Endothelial cell of umbilical vein (primary cell): Measurements from ENCODE around the gene MAGEC3. TPM values are rescaled to one million over a fixed set of nuclear protein-coding genes. Genes with fewer than 3 reads are reported as not detected.

ENCODE experiments used
- BruUV-seq: library from RNA; stranded (reverse); fragments of 400-500 nt; replicated peaks from 2 replicates; lab custom pipeline; 2021; lab: Mats Ljungman, UMichigan
- CTCF ChIA-PET: fragments of 300-600, 350-600 bp; sonication (Branson Sonifier 250); formaldehyde crosslinking; loops from one replicate; lab custom pipeline; 2021; ENCODE audit warnings: antibody characterized with exemption, inconsistent platforms; lab: Charles Lee
- POLR2A ChIA-PET: fragments of 300-600, 350-600 bp; sonication (Branson Sonifier 250); formaldehyde crosslinking; loops from one replicate; lab custom pipeline; 2021; ENCODE audit warnings: antibody characterized with exemption, inconsistent platforms; lab: Charles Lee
- DNase-seq: peaks from one replicate; pipeline ENCODE4 v3.0.0-alpha.2; 2011; ENCODE audit warnings: low read depth, low spot score
- FAIRE-seq: peaks from 2 replicates; lab custom pipeline; 2011; peaks lifted over from hg19 to GRCh38; lab: Jason Lieb, UNC
- H2AFZ ChIP-seq: 2 replicates; pipeline ENCODE4 v1.6.0; 2012; ENCODE audit warnings: low read depth, low read length, control low read depth, inconsistent platforms
- H3K27ac ChIP-seq: 2 replicates; pipeline ENCODE4 v1.5.1; 2011; ENCODE audit warnings: low read depth, mild to moderate bottlenecking, control low read depth, low read length, moderate library complexity; ENCODE audit not compliant: insufficient read depth
- H3K27me3 ChIP-seq, 2 experiments: 2 replicates each; pipeline versions ENCODE4 v1.6.0 to v1.6.1; 2011; ENCODE audit warnings: low read length in 2 of 2, mixed read lengths in 1 of 2; ENCODE audit not compliant: control insufficient read depth in 2 of 2, insufficient read depth in 2 of 2
- H3K36me3 ChIP-seq, 2 experiments: 2 replicates in 1 of 2; 3 replicates in 1 of 2; pipeline ENCODE4 v1.5.1; 2011; ENCODE audit warnings: low read length in 2 of 2, mild to moderate bottlenecking in 1 of 2, moderate library complexity in 1 of 2; ENCODE audit not compliant: control insufficient read depth in 2 of 2, insufficient read depth in 2 of 2; ENCODE audit errors: extremely low read depth in 1 of 2
- H3K4me1 ChIP-seq: 3 replicates; pipeline ENCODE4 v1.5.1; 2011; ENCODE audit warnings: mild to moderate bottlenecking, low read length; ENCODE audit not compliant: control insufficient read depth, insufficient read depth; ENCODE audit errors: extremely low read depth
- H3K4me2 ChIP-seq: 2 replicates; pipeline ENCODE4 v1.6.1; 2011; ENCODE audit warnings: low read length, control low read depth, mixed read lengths; ENCODE audit not compliant: insufficient read depth
- H3K4me3 ChIP-seq, 3 experiments: fragments of 200-600 bp in 1 of 3; sonication (generic), shearing (Covaris generic) in 1 of 3; replicated peaks in 1 of 3; 2 replicates each; pipeline ENCODE4 v1.5.1; 2011 to 2016; ENCODE audit warnings: control low read depth in 3 of 3, low read length in 3 of 3, mild to moderate bottlenecking in 2 of 3, inconsistent platforms in 1 of 3, low read depth in 1 of 3, moderate library complexity in 1 of 3; ENCODE audit not compliant: insufficient read depth in 1 of 3
- H3K79me2 ChIP-seq: 2 replicates; pipeline ENCODE4 v1.6.0; 2012; ENCODE audit warnings: low read length, inconsistent platforms; ENCODE audit not compliant: control insufficient read depth, insufficient read depth
- H3K9ac ChIP-seq: replicated peaks from 2 replicates; pipeline ENCODE3; 2011; ENCODE audit warnings: low read length, control low read depth; ENCODE audit not compliant: insufficient read depth; ENCODE audit errors: extremely low read depth
- H3K9me1 ChIP-seq: replicated peaks from 3 replicates; pipeline ENCODE4 v1.6.0; 2011; ENCODE audit warnings: mild to moderate bottlenecking, low read length; ENCODE audit not compliant: control insufficient read depth, insufficient read depth; ENCODE audit errors: extremely low read depth
- H3K9me3 ChIP-seq: replicated peaks from 2 replicates; pipeline ENCODE4 v1.5.1; 2012; ENCODE audit warnings: low read length, inconsistent platforms; ENCODE audit not compliant: control insufficient read depth, insufficient read depth
- H4K20me1 ChIP-seq: replicated peaks from 2 replicates; pipeline ENCODE3; 2011; ENCODE audit warnings: mild to moderate bottlenecking, low read length; ENCODE audit not compliant: control insufficient read depth, insufficient read depth; ENCODE audit errors: extremely low read depth
- CTCF ChIP-seq, 2 donors: IDR thresholded peaks; 1 replicate in 1 of 2; 2 replicates in 1 of 2; pipeline ENCODE4 v1.5.1; 2011; ENCODE audit warnings: low read length in 2 of 2, mild to moderate bottlenecking in 2 of 2, moderate library complexity in 2 of 2, control low read depth in 1 of 2, inconsistent platforms in 1 of 2, low read depth in 1 of 2; ENCODE audit not compliant: insufficient read depth in 1 of 2; ENCODE audit errors: extremely low read depth in 1 of 2
- EZH2 ChIP-seq: IDR thresholded peaks from 2 replicates; pipeline ENCODE4 v1.6.1; 2012; ENCODE audit warnings: borderline replicate concordance, low read depth, mild to moderate bottlenecking, moderate library complexity, low read length, inconsistent platforms; ENCODE audit not compliant: severe bottlenecking
- FOS ChIP-seq: IDR thresholded peaks from 2 replicates; pipeline ENCODE4 v1.6.1; 2011; ENCODE audit warnings: mild to moderate bottlenecking, low read length, moderate library complexity, borderline replicate concordance; ENCODE audit not compliant: insufficient read depth
- GATA2 ChIP-seq: IDR thresholded peaks from 2 replicates; pipeline ENCODE4 v1.7.0; 2011; ENCODE audit warnings: low read depth, mild to moderate bottlenecking, moderate library complexity, mixed read lengths, low read length; ENCODE audit not compliant: insufficient read length, insufficient read depth
- JUN ChIP-seq: IDR thresholded peaks from 2 replicates; pipeline ENCODE4 v1.6.1; 2011; ENCODE audit warnings: borderline replicate concordance, low read depth; ENCODE audit not compliant: insufficient read length, insufficient read depth
- MAX ChIP-seq: IDR thresholded peaks from 2 replicates; pipeline ENCODE4 v1.6.1; 2011; ENCODE audit not compliant: insufficient read depth, insufficient read length
- MYC ChIP-seq: IDR thresholded peaks from one replicate; pipeline ENCODE4 v1.6.1; 2011; ENCODE audit warnings: mild to moderate bottlenecking, low read depth, low read length
- POLR2A ChIP-seq: IDR thresholded peaks from 2 replicates; pipeline ENCODE4 v1.6.1; 2012; ENCODE audit warnings: low read depth, mild to moderate bottlenecking, control low read depth, low read length
- POLR2AphosphoS5 ChIP-seq: IDR thresholded peaks from 2 replicates; pipeline ENCODE4 v1.6.1; 2012; ENCODE audit warnings: low read depth, mild to moderate bottlenecking, control low read depth, low read length, moderate library complexity; ENCODE audit not compliant: insufficient read depth
- dilution Hi-C: fragments of 300-500 bp; cut with MboI; formaldehyde crosslinking; loops from one replicate; pipeline ENCODE4 v1.15.0; 2019; ENCODE audit warnings: low sequenced_read_pairs; ENCODE audit not compliant: extremely low pct_ligation_motif_present
- intact Hi-C: fragments of 100-400 bp; cut with micrococcal nuclease; formaldehyde crosslinking; loops from one replicate; pipeline ENCODE4 v1.10.0; 2022
- polyA plus RNA-seq, 4 experiments: library from polyadenylated mRNA; depleted of rRNA in 3 of 4; stranded (reverse) in 3 of 4; unstranded in 1 of 4; fragments of >200 nt; gene quantifications; 2 replicates each; pipeline versions ENCODE4 v1.2.1 to v1.2.3, GENCODE V29; 2011 to 2012; ENCODE audit warnings: missing spikeins in 1 of 4
- total RNA-seq: library from RNA; stranded (reverse); gene quantifications from 2 replicates; pipeline ENCODE4 v1.2.3, GENCODE V29; 2021

The MAGEC3 gene
- total and polyA plus RNA-seq, 2 donors (not counting 3 experiments of a cell fraction or from before 2014, with no cell fraction given), result 0.07 TPM; not detected in 1

GRCh38 chrX:141904262-141904661 lies 66.1 kb downstream of the MAGEC3 start:
- no peaks in the 10 kb centered on the region for H3K4me1 ChIP-seq
- H3K4me3 ChIP-seq, result no peak overlapping the region
- intact Hi-C loops, result no loop called here
- no TSS peak for BruUV-seq
- no peaks in the 10 kb centered on the region for H3K9me1 ChIP-seq
- no peaks in the 10 kb centered on the region for H3K79me2 ChIP-seq
- H4K20me1 ChIP-seq, result no peaks in the 10 kb centered on the region
- no peak for TF ChIP-seq MYC
- TF ChIP-seq GATA2, result no peak
- no peak for TF ChIP-seq FOS
- TF ChIP-seq POLR2AphosphoS5, result no peak
- TF ChIP-seq POLR2A, result no peak
- TF ChIP-seq JUN, result no peak
- TF ChIP-seq MAX, result no peak
- no peak for TF ChIP-seq EZH2
- no peak for TF ChIP-seq CTCF (IDR thresholded peaks at IDR 0.05; ENCODE audit: extremely low read depth in 1 of 2, insufficient read depth in 1 of 2, low read depth in 1 of 2, low read length in 2 of 2)
- dilution Hi-C loops, result no loop called here
- H3K36me3 ChIP-seq, result no peaks in the 10 kb centered on the region
- H2AFZ ChIP-seq, result no peak overlapping the region
- no peaks in the 10 kb centered on the region for H3K27me3 ChIP-seq
- no peak overlapping the region for H3K9ac ChIP-seq
- ChIA-PET CTCF (no interaction called here), POLR2A (no interaction called here)
- H3K9me3 ChIP-seq, result no peaks in the 10 kb centered on the region
- FAIRE-seq (no peak), DNase-seq (no peak)
- H3K27ac ChIP-seq, result no peak overlapping the region
- no peak overlapping the region for H3K4me2 ChIP-seq
